ENCODE results near the gene STPG2.
"Not testable (repeated sequence)": the region's sequence is repeated elsewhere in the genome, so short reads cannot be mapped to it uniquely, and the experiment has no call there.

The STPG2 gene

DNA sequence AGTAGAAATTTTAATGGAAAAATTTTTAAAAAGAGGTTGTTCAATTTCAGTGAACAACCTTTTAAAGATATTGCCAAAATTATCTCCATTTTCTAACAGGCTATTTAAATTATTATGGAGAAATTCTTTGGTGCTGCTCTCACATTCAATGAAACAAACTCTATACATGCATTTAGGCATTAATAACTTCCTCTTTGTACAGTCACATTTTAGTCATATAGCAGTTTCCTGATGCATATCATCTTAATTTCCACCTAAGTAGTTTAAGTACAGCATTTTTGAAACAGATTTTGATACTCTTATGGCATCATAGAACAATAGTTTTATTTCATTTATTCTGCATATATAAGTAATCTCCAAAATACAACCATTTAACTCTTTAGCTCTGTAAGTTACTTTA is 500.1 kb downstream of the STPG2 start:
- DNase-seq (ENCODE audit: low read depth in 2 of 2) = no peak

GRCh38 chr4:97639961-97640360 is 503.3 kb downstream of the STPG2 start:
- no peak for DNase-seq (ENCODE audit: low read depth in 2 of 2)

- not testable (repeated sequence) for DNase-seq (ENCODE audit: low read depth in 2 of 2)
These were observed 509.4 kb downstream of the STPG2 start for GRCh38 chr4:97633831-97634230.

- DNase-seq (ENCODE audit: low read depth in 2 of 2) = no peak
These were observed 515.5 kb downstream of the STPG2 start for GRCh38 chr4:97627750-97628149.

- DNase-seq (ENCODE audit: low read depth in 2 of 2) = no peak
These were observed 519.1 kb downstream of the STPG2 start for GRCh38 chr4:97624204-97624603.

- no peak for DNase-seq (ENCODE audit: low read depth in 2 of 2)
These were observed 537.3 kb downstream of the STPG2 start for GRCh38 chr4:97605932-97606331.

- DNase-seq (ENCODE audit: low read depth in 2 of 2) = no peak
These were observed 550.0 kb downstream of the STPG2 start for GRCh38 chr4:97593248-97593647.

DNA sequence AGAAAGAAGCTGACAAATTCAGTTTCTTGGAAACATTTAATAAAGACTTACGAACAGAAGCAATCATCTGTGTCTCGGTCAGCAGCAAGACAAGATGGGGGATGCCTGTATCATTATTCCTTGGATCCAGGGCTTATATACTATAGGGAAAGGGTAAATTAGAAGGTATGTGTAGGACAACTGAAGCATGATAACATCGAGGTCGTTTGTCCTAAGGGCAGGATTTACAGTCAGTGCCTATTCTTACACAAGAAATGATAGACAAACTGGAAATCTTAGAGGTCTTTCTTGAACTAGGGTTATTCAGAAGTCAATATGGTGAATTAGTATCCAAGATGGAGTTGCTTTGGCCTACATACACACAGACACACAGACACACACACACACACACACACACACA is 553.0 kb downstream of the STPG2 start:
- no peak for DNase-seq (ENCODE audit: low read depth in 2 of 2)

DNA sequence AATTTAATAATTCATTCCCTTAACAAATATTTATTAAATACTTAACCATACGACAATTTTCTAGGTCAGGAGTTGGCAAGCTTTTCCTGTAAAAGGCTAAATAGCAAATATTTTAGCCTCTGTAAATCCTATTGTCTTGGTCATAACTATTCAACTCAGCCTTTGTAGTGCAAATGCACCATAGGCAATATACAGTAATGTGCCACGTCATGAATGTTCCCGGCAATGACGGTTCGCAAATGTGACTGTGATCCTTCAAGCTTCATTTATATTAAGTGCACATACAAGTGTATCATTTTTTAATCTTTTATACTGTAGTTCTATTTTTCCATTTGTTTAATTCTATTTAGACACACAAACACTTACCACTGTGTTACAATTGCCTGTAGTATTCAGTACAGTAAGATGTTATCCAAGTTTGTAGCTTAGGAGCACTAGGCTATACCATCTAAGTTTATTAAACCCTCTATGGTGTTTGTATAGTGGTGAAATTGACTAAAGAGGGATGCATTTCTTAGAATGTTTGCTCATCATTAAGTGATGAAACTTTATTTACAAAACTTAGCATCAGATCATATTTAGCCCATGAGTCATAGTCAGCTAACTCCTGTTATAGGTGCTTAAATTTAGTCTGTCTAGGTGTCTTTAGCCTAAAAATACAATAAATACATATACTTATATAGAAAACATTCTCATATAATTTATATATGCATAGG is 553.6 kb downstream of the STPG2 start:
- no peak for DNase-seq (ENCODE audit: low read depth in 2 of 2)

- DNase-seq (ENCODE audit: low read depth in 2 of 2) = no peak
These were observed 555.4 kb downstream of the STPG2 start for GRCh38 chr4:97587912-97588311.

DNA sequence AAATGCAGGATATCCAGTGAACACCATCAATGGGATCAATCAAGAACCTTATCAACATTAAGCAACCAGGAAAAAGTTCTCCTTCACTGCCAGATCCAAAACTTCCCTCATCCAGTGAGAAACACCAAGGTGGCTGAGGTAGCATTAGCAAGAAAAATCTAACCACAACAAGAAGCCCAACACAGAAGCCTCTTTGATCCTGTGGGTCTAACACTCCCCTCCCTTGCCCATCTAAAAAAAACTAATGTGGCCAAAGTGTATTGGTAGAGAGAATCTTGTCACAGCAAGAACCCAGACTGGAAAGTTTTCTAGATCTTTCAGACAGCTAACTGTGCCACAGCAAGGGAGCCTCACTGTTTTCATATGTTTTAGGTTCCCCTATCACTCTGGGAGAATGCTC is 558.0 kb downstream of the STPG2 start:
- DNase-seq (ENCODE audit: low read depth in 2 of 2) = no peak

- no peak for DNase-seq (ENCODE audit: low read depth in 2 of 2)
These were observed 560.4 kb downstream of the STPG2 start for GRCh38 chr4:97582890-97583289.

GRCh38 chr4:97577004-97577403 is 566.3 kb downstream of the STPG2 start:
- no peak for DNase-seq (ENCODE audit: low read depth in 2 of 2)

DNA sequence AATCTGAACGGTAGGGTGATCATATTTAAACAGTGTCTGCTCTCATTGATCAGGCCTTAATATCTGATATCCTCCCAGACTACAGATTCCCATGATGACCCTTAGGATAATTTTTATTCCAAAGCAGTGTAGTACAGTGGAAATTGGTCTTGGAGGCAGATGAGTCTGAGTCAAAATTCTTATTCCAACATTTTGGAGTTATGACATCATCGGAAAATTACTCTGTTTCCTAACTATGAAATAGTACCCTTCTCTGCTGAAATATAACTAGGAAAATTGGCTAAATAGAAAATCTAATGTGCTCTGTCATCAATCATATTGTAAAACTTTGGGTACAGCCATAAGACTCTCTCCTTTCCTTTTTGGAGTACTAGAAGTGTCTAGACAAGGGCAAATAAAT is 583.3 kb downstream of the STPG2 start:
- no peak for DNase-seq (ENCODE audit: low read depth in 2 of 2)

- DNase-seq (ENCODE audit: low read depth in 2 of 2) = no peak
These were observed 585.0 kb downstream of the STPG2 start for GRCh38 chr4:97558204-97558778.

DNA sequence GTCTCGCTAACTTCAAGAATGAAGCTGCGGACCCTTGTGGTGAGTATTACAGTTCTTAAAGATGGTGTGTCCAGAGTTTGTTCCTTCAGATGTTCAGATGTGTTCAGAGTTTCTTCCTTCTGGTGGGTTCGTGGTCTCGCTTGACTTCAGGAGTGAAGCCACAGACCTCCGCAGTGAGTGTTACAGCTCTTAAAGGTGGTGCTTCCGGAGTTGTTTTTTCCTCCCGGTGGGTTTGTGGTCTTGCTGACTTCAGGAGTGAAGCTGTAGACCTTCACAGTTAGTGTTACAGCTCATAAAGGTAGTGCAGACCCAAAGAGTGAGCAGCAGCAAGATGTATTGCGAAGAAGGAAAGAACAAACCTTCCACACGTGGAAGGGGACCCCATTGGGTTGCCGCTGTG is 592.6 kb downstream of the STPG2 start:
- not testable (repeated sequence) for DNase-seq (ENCODE audit: low read depth in 2 of 2)

GRCh38 chr4:97548943-97549583 is 594.2 kb downstream of the STPG2 start:
- DNase-seq (ENCODE audit: low read depth in 2 of 2) = no peak

DNA sequence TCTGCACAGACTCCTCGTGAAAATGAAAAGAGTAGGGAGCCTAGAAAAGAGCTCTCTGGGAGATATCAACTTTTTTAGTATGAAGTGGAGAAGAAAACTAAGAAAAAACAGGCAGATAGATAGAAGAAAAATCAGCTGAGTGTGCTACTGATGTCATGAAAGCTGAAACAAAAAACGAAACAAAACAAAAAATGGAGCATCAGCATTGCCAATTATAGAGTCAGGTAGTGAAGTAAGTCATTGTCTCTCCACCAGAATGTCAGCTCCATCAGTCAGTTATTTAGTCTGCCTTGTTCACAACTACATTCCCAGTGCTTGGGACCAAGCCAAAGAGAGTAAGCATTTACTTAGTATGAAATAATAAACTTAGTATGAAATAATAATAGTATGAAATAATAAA is 595.1 kb downstream of the STPG2 start:
- DNase-seq (ENCODE audit: low read depth in 2 of 2) = no peak

- no peak for DNase-seq (ENCODE audit: low read depth in 2 of 2)
These were observed 611.9 kb downstream of the STPG2 start for GRCh38 chr4:97531351-97531750.

DNA sequence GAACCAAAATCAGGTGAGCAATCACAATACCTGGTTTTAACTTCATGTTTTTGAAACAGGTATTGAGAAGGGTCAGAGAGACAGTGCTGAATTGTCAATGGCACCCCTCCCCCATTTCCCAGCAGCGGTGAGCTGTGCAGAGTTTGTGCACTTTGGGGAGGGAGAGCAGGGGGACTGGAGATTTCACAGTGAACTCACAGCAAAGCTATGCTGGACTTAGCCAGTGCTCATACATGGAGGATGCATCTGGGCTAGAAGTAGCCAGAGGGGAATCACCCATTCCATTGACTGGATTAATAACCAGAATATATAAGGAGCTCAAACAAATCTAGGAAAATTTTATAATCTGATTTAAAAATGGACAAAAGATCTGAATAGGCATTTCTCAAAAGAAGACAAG is 612.6 kb downstream of the STPG2 start:
- no peak for DNase-seq (ENCODE audit: low read depth in 2 of 2)

GRCh38 chr4:97525236-97525635 is 618.0 kb downstream of the STPG2 start:
- no peak for DNase-seq (ENCODE audit: low read depth in 2 of 2)

DNA sequence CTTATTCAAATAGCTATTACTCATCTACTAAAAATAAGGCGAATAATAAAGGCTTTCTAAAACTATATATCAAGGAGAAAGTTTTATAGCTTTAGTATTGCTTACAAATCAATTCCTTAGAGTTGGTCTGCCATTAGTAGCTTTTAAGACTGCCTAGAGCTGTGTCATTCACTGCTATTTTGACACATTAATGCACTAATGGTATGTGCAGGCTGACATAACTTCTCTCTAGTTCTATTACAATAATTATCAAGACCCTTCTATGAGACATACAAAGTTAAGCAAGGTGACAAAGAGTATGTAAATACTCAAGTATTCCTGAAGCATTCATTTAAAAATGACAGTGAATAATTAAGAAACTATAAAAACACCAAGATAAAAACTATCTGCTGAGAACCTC is 625.3 kb downstream of the STPG2 start:
- no peak for DNase-seq (ENCODE audit: low read depth in 2 of 2)

DNA sequence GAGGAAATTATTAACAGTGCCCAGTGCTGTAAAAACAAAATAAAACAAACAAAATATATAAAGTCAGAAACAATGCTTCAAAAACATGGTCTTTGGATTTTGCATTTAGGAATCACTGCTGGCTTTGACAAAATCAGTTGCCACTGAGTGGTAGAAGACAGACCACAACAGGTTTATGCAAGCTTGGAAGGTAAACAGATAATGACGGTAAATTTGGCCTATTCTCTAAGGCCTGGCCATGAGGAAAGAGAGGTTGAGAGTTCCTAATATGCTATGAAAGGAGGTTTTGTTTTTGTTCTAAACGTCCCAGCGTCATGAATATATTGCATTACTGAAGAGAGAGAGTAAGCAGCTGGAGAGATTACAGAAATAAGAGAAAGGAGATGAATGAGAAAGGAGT is 629.4 kb downstream of the STPG2 start:
- DNase-seq (ENCODE audit: low read depth in 2 of 2) = no peak

All from stimulated activated CD4-positive, alpha-beta T cell treated with anti-CD3 and anti-CD28 coated beads, Interleukin-1b, Interleukin-23, amount 100 ng/mL, for 1 hour (primary cell).